HepG2 (cell line): ENCODE data around the gene HS6ST2.
A peak's percentile ranks its signal among the peaks of the same experiment; 100 is the strongest.

Source experiments
- FOXM1 ChIP-seq: sonication (generic); formaldehyde crosslinking; IDR thresholded peaks from 2 replicates; pipeline ENCODE4 v1.5.0; 2020; ENCODE audit warnings: missing genetic modification reagents
- POLR2A ChIP-seq, 2 experiments: IDR thresholded peaks; 2 replicates each; pipeline ENCODE4 v1.6.1; 2011; ENCODE audit warnings: low read depth in 2 of 2, low read length in 2 of 2, mild to moderate bottlenecking in 1 of 2, moderate library complexity in 1 of 2; ENCODE audit not compliant: insufficient read depth in 1 of 2
- SIN3A ChIP-seq: IDR thresholded peaks from 2 replicates; pipeline ENCODE4 v1.6.1; 2011; ENCODE audit warnings: low read depth, mild to moderate bottlenecking, control low read depth, low read length, borderline replicate concordance
- TAF15 ChIP-seq: fragments of 200-400 bp; formaldehyde crosslinking; IDR thresholded peaks from one replicate; pipeline ENCODE4 v1.6.1; 2018; ENCODE audit warnings: mild to moderate bottlenecking, low read depth, low read length; ENCODE audit not compliant: poor library complexity, severe bottlenecking
- TBL1XR1 ChIP-seq: fragments of 150-350 bp; IDR thresholded peaks from 2 replicates; pipeline ENCODE4 v1.6.1; 2014; ENCODE audit warnings: borderline replicate concordance, low read length; ENCODE audit not compliant: partially characterized antibody
- ZNF17 ChIP-seq: sonication (generic); formaldehyde crosslinking; IDR thresholded peaks from 2 replicates; pipeline ENCODE4 v1.5.0; 2020; ENCODE audit warnings: mild to moderate bottlenecking, missing genetic modification reagents
- TF ChIP-seq, protein P1 (sequence below): sonication (generic); formaldehyde crosslinking; IDR thresholded peaks from 2 replicates; pipeline ENCODE4 v1.5.0; 2020; ENCODE audit warnings: mild to moderate bottlenecking, missing genetic modification reagents, moderate library complexity
- TF ChIP-seq, protein P2 (sequence below): sonication (generic); formaldehyde crosslinking; IDR thresholded peaks from 2 replicates; pipeline ENCODE4 v1.5.0; 2020; ENCODE audit warnings: missing genetic modification reagents

DNA sequence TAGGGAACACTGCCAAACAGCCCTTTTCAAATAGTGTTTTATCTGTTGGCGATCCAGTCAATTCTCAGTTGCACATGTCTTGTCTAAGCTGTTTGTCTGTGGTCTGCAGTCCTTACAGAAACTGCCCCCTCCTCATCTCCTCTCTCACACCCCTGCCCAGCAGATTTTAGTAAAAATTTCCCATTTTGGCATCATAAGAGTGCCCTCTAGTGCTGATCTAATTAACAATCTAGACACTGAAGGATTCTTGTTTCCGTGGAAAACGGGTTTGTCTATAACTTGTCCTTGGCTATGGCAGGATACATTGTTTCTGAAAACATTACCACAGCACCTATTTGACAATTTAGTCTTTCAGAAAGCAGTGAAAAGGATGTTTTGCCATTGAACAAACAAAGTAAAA lies 242.4 kb downstream of the HS6ST2 start:
- TF ChIP-seq FOXM1 (no peak), POLR2A (IDR thresholded peaks at IDR 0.05; ENCODE audit: insufficient read depth in 1 of 2, low read depth in 2 of 2, low read length in 2 of 2) (no peak), TBL1XR1 (no peak), TAF15 (no peak), ZNF17 (CRISPR knock-in tag) (no peak), SIN3A (no peak)
- TF ChIP-seq, protein P1, sequence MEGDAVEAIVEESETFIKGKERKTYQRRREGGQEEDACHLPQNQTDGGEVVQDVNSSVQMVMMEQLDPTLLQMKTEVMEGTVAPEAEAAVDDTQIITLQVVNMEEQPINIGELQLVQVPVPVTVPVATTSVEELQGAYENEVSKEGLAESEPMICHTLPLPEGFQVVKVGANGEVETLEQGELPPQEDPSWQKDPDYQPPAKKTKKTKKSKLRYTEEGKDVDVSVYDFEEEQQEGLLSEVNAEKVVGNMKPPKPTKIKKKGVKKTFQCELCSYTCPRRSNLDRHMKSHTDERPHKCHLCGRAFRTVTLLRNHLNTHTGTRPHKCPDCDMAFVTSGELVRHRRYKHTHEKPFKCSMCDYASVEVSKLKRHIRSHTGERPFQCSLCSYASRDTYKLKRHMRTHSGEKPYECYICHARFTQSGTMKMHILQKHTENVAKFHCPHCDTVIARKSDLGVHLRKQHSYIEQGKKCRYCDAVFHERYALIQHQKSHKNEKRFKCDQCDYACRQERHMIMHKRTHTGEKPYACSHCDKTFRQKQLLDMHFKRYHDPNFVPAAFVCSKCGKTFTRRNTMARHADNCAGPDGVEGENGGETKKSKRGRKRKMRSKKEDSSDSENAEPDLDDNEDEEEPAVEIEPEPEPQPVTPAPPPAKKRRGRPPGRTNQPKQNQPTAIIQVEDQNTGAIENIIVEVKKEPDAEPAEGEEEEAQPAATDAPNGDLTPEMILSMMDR, result peak; percentile 30
- TF ChIP-seq, protein P2, sequence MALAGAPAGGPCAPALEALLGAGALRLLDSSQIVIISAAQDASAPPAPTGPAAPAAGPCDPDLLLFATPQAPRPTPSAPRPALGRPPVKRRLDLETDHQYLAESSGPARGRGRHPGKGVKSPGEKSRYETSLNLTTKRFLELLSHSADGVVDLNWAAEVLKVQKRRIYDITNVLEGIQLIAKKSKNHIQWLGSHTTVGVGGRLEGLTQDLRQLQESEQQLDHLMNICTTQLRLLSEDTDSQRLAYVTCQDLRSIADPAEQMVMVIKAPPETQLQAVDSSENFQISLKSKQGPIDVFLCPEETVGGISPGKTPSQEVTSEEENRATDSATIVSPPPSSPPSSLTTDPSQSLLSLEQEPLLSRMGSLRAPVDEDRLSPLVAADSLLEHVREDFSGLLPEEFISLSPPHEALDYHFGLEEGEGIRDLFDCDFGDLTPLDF (CRISPR knock-in tag), result no peak
